ENCODE measurements around the gene ADAMTS17. TPM values are rescaled to one million over a fixed set of nuclear protein-coding genes. Genes with fewer than 3 reads are reported as not detected.

Gene ADAMTS17
- total and polyA plus RNA-seq, 7 donors, result 4.4 to 93.0 (median 7.2) TPM

DNA sequence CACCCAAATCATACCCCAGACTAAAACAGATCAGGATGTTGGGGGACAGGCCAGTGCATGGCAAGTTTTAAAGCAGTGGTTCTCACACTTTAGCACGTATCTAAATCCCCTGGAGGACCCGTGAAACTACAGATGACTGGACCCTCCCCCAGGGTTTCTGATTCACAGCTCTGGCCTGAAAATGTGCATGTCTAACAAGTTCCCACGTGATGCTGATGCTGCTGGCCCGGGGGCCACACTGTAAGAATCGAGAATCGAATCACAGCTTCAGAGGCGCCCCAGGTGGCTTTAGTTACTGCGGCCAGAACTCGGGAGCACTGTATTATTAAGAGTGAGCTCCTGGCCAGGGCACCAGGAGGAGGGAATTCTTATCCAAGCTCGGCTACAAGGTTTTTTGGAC is 11.6 kb downstream of the ADAMTS17 start:
- no peaks in the 10 kb centered on the region for H3K27me3 ChIP-seq (ENCODE audit: insufficient read depth in 3 of 3, low read length in 2 of 3)

DNA sequence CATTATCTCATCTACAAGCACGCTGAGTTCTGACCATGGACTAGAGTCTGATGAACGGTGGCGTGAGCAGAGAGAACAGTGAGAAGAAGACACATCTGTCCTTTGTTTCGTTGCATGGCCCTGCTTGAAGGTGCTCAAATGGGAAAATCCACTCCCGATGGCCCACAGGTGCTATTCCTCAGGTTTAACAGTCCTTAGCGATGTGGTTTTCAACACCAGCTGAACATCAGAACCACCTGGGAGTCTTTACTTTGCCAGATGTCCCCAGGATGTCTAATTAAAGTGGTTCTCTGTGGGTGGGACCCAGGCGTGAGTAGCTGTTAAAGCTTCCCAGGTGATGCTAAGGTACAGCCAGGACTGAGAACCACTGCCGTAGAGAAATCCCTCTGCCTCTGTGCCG is 13.0 kb downstream of the ADAMTS17 start:
- peaks cover 2 to 96% of the 10 kb centered on the region in 2 donors for H3K36me3 ChIP-seq (ENCODE audit: insufficient read depth in 1 of 2, low read depth in 1 of 2)
- TF ChIP-seq, protein P1, sequence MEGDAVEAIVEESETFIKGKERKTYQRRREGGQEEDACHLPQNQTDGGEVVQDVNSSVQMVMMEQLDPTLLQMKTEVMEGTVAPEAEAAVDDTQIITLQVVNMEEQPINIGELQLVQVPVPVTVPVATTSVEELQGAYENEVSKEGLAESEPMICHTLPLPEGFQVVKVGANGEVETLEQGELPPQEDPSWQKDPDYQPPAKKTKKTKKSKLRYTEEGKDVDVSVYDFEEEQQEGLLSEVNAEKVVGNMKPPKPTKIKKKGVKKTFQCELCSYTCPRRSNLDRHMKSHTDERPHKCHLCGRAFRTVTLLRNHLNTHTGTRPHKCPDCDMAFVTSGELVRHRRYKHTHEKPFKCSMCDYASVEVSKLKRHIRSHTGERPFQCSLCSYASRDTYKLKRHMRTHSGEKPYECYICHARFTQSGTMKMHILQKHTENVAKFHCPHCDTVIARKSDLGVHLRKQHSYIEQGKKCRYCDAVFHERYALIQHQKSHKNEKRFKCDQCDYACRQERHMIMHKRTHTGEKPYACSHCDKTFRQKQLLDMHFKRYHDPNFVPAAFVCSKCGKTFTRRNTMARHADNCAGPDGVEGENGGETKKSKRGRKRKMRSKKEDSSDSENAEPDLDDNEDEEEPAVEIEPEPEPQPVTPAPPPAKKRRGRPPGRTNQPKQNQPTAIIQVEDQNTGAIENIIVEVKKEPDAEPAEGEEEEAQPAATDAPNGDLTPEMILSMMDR (IDR thresholded peaks at IDR 0.05), result no peak
- H3K27me3 ChIP-seq (ENCODE audit: insufficient read depth in 3 of 3, low read length in 2 of 3), result no peaks in the 10 kb centered on the region
- no peak for ATAC-seq
- H3K9me3 ChIP-seq, result no peaks in the 10 kb centered on the region
- DNase-seq, result no peak
- no peak overlapping the region for H3K4me3 ChIP-seq
- 88 to 93% (median 92%) methylated on average over 9 of the region's 9 CpGs for WGBS, 3 donors
- intact Hi-C loops (cut with DNase I), result no loop called here
- no peaks in the 10 kb centered on the region for H3K4me1 ChIP-seq
- no peak overlapping the region for H3K27ac ChIP-seq

More for the DNA sequence above, 11.6 kb downstream of the ADAMTS17 start:
- Histone ChIP-seq H3K27ac (no peak overlapping the region), H3K4me3 (no peak overlapping the region), H3K4me1 (no peaks in the 10 kb centered on the region), H3K9me3 (no peaks in the 10 kb centered on the region), H3K36me3 (ENCODE audit: insufficient read depth in 1 of 2, low read depth in 1 of 2) (peaks cover 0 to 90% of the 10 kb centered on the region in 2 donors)
- ATAC-seq (no peak), DNase-seq (no peak)
- WGBS, 3 donors, result 58 to 67% (median 61%) methylated on average over 10 of the region's 10 CpGs
- intact Hi-C loops (cut with DNase I), result no loop called here
- TF ChIP-seq, protein P1 (IDR thresholded peaks at IDR 0.05), result no peak

DNA sequence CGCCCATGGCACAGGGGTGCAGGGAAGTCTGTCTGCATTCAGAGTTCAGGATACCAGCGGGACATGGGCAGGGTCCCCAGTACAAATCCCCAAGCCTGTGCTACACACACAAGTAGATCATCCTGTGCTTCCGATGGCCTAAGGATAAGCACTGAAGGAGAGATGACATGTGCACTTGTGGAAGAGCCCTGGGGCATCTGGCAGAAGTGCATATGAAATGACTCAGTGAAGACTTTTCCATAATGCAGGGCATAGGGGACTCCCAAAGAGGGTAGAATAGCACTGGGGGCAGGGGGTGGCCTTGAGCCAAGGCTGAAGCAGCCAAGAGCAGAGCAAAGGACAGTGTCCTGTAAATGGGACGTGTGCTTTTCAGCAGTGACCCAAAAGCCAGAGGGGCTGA is 22.9 kb downstream of the ADAMTS17 start:
- no peak overlapping the region for H3K4me3 ChIP-seq
- WGBS, 3 donors, result 80 to 87% (median 84%) methylated on average over 4 of the region's 4 CpGs
- peak in 1 of 4 donors; percentile 45 for ATAC-seq
- intact Hi-C loops (cut with DNase I), result no loop called here
- no peaks in the 10 kb centered on the region for H3K9me3 ChIP-seq
- no peaks in the 10 kb centered on the region for H3K27me3 ChIP-seq (ENCODE audit: insufficient read depth in 3 of 3, low read length in 2 of 3)
- peaks cover 0 to 87% of the 10 kb centered on the region in 2 donors for H3K36me3 ChIP-seq (ENCODE audit: insufficient read depth in 1 of 2, low read depth in 1 of 2)
- no peak for DNase-seq
- TF ChIP-seq, protein P1 (IDR thresholded peaks at IDR 0.05), result no peak
- no peak overlapping the region for H3K27ac ChIP-seq
- no peaks in the 10 kb centered on the region for H3K4me1 ChIP-seq

DNA sequence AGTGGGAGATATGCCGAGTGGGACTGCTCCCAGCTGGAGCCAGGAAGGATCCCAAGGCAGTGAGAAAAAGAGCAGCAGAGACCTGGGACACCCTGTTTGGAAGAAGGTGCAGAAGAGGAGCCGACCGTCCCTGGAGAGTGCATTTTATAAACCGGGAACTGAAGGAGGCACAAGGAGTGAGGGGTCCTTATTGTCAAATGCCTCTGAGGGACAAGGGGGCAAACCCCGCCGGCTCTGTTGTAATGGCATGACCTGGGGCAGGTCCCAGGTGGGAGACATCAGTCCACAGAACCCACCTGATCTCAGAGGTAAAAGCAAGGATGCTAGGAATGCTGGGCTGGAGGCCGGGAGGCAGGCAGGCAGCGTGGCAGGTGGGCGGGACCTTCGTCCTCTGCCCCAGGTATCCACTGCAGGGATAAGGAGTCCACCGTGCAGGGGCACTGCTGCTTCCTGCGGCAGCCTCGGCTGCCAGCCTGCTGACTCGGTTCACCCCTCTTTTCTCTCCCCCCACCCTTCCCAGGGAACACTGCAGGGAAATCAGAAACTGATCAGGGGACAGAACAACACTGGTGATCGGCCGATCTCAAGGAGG is 26.9 kb downstream of the ADAMTS17 start:
- no peaks in the 10 kb centered on the region for H3K9me3 ChIP-seq
- DNase-seq (no peak), ATAC-seq (peak in 1 of 4 donors; percentile 4)
- H3K27ac ChIP-seq, result no peak overlapping the region
- 87 to 89% (median 88%) methylated on average over 16 of the region's 16 CpGs for WGBS, 3 donors
- intact Hi-C loops (cut with DNase I), result no loop called here
- H3K4me3 ChIP-seq, result no peak overlapping the region
- H3K4me1 ChIP-seq, result no peaks in the 10 kb centered on the region
- TF ChIP-seq, protein P1 (IDR thresholded peaks at IDR 0.05), result no peak
- H3K27me3 ChIP-seq (ENCODE audit: insufficient read depth in 3 of 3, low read length in 2 of 3), result no peaks in the 10 kb centered on the region
- H3K36me3 ChIP-seq (ENCODE audit: insufficient read depth in 1 of 2, low read depth in 1 of 2), result peaks cover 0 to 77% of the 10 kb centered on the region in 2 donors

Measured in psoas muscle (tissue), 8 donors.